ENCODE data around the gene TP53I13.

TP53I13 gene

GRCh38 chr17:29582254-29582765 lies 13.8 kb downstream of the TP53I13 start:
- no peak for DNase-seq

GRCh38 chr17:29582772-29583171 lies 14.3 kb downstream of the TP53I13 start:
- DNase-seq = no peak

DNA sequence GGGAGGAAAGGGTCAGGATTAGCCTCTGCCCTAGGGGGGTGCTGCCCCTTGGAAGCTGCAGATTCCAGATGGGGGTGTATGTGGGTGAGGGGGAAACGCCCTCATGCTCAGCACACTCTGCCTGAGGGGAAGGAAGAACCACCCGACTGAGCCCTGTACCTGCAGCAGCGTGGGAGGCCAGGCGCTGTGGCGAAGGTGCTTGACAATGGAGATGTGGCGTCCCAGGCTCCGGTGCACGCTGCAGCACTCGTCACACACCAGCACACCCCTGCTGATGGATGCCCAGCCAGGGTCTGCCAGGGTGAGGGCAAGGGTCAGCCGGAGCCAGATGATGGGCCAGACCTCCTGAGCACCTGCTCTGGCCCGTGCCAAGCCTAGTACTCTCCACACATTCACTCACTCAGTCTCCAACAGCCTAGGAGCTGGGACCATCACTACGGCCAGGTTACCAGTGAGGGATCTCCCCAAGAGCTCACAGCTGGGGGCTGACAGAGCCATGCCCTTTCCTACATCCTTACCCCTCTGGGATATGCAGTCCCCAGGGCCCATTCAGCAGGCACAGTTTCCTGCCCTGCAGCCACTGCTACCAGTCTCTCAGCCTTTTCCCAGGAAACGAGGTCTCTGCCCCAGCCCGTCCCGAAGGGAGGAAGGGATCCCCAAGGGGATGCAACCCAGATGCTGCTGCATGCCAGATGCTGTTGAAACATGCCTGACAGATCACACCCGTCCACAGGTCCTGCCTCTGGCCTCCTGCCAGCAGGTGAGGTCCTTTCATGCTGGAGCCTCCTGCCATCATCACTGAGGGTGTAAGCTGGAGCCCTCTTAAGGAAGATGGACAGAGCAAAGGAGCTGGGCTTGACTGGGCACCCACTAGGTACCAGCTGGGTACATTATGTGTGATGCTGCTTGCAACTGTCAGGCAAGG lies 15.1 kb downstream of the TP53I13 start:
- no peak for DNase-seq

- no peak for DNase-seq
Measured at GRCh38 chr17:29584452-29585079, 16.1 kb downstream of the TP53I13 start.

GRCh38 chr17:29585080-29585751 lies 16.7 kb downstream of the TP53I13 start:
- no peak for DNase-seq

DNA sequence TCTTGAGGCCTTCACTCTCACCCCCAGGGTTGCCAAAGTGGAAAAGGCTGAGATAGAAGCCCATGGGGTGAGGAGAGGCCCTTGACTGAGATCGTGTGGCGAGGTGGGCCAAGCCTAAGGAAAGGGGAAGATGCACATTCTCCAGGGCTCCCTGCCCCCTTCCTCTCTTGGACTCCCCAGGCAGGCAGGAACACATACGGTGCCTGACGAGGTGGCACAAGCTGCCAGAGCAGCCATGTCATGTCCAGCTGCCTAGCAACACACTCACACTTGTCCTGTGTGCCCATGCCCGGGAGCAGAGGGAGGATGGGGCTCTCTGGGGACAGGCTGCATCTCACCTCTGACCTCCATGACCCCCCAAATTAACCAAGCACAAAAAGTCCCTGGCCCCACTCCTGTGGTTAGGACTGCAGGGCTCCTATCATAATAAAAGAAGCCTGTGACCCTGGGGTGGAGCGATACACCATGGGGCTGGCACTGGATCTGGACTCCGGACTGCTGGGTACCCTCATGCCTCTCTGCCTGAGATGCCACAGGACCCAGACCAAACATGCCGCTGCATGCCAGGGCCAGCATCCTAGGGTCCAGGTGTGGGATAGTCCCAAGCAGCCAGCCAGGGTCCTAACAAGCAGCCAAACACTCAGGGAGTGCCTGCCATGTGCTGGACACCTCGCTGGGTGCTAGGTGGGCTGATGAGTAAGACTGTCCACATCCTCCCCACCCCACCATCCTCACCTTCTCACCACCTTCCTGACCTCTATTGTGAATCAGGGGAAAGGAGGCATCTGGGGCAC lies 18.4 kb downstream of the TP53I13 start:
- no peak for DNase-seq

- no peak for DNase-seq
Measured at GRCh38 chr17:29587591-29587990, 19.1 kb downstream of the TP53I13 start.

DNA sequence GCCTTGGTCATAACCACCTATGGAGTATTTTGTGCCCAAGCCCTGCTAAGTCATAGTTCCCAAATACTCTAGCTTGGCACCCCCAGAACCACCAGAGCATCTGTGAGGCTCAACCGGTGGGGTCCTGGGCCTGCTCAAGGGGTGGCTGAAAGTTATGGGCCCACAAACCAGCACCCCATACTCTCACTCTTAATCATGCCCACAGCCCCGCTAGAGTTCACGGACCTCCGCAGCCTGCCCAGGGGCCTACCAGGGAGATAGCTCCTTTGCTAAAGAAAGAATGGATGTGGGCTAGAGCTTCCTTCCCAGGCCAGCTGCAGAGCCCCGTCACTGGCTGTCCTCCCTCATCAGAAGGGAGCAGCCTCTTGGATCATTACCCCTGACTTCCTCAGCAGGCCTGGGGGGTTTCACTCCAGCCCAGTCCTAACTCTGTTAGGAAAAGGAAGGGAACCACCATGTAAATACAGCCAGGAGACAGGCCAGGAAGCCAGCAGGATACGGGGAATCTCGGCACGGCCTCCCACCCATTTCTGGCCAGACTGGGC lies 19.6 kb downstream of the TP53I13 start:
- no peak for DNase-seq

- DNase-seq = peak; percentile 58
Measured at GRCh38 chr17:29588562-29589411, 20.3 kb downstream of the TP53I13 start.

DNA sequence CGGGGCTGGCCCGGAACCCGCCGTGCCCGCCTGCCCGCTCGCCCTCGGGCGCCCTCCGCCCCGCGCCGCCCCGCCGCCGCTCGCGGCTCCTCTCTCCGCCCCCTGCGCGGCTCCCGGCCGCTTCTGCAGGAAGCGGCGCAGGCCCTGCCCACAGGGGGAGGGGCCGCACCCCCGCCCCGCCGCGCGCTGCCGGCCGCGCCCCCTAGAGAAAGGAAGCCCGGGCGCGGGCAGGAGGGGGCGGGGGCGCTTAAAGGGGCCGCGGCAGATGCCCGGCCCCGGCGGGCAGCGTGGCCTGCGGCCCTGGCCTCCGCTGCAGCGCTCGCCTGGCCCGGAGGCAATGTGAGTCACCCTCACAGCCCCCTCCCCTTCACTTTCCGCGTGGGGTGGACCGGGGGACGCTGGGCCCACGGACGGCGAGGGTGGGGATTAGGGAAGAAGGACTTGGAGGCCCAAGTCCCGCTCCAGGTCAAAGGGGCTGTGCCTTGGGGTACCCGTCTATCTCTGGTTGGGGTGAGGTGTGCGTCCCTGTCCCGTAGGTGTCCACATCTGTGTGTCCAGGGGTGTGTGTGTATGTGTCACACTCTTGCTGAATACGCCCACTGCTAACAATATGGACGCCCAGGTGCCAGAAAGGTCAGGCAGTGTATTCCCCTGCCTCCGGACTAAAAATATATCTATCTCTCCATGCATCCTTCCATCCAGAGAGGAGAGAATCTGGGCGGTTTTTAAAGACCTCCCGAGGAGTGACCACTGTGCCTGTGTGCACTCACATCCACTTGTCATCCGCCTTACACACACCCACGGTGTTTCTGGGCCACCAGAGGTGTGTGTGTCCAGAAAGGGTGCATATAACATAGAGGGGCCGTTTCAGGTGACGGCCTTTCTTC lies 21.3 kb downstream of the TP53I13 start, which contains the start of gene GIT1:
Gene GIT1, minus strand, starts transcription at position 125 of the 887 bp plus-strand sequence. CDS start 270 bp downstream, outside the sequence.
- peak; percentile 89 for DNase-seq

DNA sequence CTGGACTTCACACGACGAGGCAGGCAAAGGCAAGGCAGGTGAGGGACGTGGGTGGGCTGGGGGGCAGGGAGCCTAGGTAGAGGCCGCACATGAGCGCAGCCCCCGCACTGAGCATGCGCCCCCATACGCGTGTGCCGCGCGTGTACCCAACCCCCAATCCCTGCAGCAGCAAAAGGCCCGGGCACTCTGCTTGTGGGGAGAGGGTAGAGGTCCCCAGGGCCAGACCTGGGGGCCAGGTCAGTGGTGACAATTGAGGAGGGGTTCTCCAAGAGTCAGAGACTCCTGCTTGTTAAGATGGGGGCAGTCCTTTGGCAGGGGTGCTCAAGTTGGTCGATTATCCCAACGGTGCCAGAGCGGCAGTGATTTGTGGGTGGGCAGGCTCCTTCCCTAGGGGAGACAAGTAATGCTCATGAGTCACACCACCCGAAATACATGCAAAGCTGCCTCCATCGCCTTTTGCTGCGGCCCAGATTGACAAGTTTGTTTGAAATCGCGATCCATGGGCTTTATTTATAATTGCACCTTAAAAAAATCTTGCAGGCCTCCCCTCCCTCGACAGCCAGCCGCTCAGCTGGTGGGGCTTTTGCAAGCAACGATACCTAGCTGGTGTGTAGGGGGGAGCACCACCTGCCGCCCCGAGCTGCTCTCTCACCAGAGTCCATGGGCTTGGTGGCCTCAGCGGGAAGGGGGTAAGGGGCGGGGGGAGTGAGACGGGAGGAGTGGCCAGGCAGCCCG lies 22.1 kb downstream of the TP53I13 start:
- DNase-seq = peak; percentile 88

GRCh38 chr17:29591146-29591736 lies 22.7 kb downstream of the TP53I13 start:
- peak; percentile 88 for DNase-seq

DNA sequence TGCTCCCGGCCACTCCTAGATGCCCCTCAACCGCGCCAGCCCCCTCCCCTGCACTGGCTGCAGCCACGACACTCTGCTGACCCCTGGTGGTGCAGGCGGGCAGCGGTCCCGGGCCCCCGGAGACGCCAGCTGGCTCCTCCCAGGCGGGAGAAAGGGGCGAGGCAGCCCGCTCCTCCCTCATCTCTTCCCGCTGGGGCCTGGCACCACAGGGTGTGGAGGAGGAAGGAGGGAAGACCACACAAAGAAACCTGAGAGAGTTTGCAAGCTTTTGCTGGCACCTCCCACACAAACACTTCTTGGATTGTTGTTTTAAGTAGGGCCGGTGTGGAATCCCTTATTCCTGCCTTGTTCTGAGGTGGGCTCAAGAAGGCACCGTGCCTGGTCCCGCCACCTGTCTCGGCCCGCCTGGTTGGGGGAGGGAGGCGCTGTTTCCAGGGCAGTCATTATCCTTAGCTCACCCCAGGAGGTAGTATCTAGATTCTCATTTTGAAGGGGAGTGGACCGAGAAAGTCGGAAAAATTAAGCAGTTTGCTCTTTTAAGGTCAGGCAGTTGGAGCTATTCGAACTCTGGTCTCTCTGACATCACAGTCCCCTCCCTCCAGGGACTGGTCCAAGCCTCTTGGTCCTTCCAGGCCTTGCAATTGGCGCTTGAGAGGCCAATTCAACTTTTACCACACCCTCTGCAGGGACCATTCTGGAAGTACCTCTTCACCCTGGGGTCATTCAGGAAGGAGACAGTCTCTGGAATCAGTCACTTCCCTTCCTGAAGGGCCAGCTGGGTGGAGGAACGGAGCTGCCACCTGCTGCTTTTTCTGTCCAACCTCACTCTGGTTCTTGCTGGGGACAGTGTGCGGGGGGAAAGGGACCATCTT lies 23.5 kb downstream of the TP53I13 start:
- DNase-seq = peak; percentile 94

GRCh38 chr17:29592850-29593551 lies 24.5 kb downstream of the TP53I13 start, which contains the start of gene ANKRD13B:
Gene ANKRD13B, plus strand, starts transcription at chr17:29593132. Its CDS starts 490 bp downstream, at chr17:29593622.
- peak; percentile 62 for DNase-seq

DNA sequence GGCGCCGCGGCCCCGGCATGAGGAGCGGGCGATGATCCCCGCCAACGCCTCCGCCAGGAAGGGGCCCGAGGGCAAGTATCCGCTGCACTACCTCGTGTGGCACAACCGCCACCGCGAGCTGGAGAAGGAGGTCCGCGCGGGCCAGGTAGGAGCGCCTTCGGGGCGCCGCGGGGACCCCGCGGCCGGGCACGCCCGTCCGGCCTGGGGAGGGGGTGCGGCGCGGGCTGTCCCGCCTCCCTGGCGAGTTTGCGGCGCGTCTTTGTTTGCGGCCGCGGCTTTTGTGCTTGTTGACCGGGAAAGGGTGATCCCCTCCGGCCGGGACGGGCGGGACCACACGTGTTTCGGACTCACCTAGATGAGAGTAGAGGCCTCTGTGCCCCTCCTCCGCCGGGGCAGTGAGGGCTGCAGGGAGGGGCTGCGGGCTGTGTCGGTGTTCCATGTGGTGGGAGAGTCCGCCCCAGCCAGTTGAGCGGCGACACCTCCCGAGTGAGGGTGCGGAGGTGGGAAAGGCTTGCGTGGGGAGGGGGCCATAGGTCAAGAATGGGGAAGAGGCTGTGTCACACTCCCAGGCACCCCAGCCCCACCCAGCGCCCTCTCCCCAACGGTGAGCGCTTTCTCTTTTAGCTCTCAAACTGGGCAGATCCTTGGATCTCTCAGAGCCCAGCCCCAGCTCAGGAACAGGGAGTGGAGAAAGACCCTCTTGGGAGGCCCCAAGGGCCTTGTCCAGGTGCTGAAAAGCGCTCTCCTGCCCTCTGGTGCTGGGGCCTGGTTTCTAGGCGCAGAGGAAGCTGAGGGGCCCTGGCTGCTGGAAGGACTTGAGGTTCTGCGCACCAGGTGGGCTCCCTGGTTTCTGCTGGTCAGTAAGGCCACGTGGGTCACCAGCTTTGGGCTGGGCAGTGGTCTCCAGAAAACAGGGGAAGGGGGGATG lies 25.4 kb downstream of the TP53I13 start:
- DNase-seq = peak; percentile 50
